GM23338 (cell line): ENCODE results near the gene ASPSCR1.
A peak's percentile ranks its signal among the peaks of the same experiment; 100 is the strongest.

Experiments used
- CREB1 ChIP-seq: fragments of 250-450 bp; sonication (Bioruptor Pico); IDR thresholded peaks from 2 replicates; pipeline ENCODE4 v1.5.0; 2020; ENCODE audit warnings: low read depth, mild to moderate bottlenecking, moderate library complexity
- CTCF ChIP-seq, 2 experiments: fragments of 200-600 bp in 1 of 2; sonication (generic) in 1 of 2; conservative IDR thresholded peaks; 2 replicates each; pipeline versions ENCODE4 v1.5.1 to v1.6.1; 2016 to 2017; ENCODE audit warnings: antibody characterized with exemption in 2 of 2, low read depth in 2 of 2, mild to moderate bottlenecking in 2 of 2, moderate library complexity in 1 of 2
- ETS1 ChIP-seq: IDR thresholded peaks from 2 replicates; pipeline ENCODE4 v1.6.1; 2016; ENCODE audit warnings: antibody characterized with exemption
- EZH2 ChIP-seq: fragments of 200-600 bp; sonication (generic); IDR thresholded peaks from one replicate; pipeline ENCODE4 v1.8.0; 2017; ENCODE audit warnings: antibody characterized with exemption, mild to moderate bottlenecking, low read depth; ENCODE audit not compliant: unreplicated experiment
- EZH2phosphoT487 ChIP-seq: fragments of 200-600 bp; sonication (generic); IDR thresholded peaks from one replicate; pipeline ENCODE4 v1.8.1; 2018; ENCODE audit warnings: antibody characterized with exemption; ENCODE audit not compliant: unreplicated experiment
- JUNB ChIP-seq: IDR thresholded peaks from one replicate; pipeline ENCODE4 v1.6.1; 2016; ENCODE audit warnings: antibody characterized with exemption; ENCODE audit not compliant: unreplicated experiment
- POLR2AphosphoS5 ChIP-seq: IDR thresholded peaks from 2 replicates; pipeline ENCODE4 v1.6.1; 2016; ENCODE audit warnings: antibody characterized with exemption, low read depth
- REST ChIP-seq: IDR thresholded peaks from one replicate; pipeline ENCODE4 v1.6.1; 2018; ENCODE audit warnings: antibody characterized with exemption; ENCODE audit not compliant: unreplicated experiment
- STAT1 ChIP-seq: IDR thresholded peaks from one replicate; pipeline ENCODE4 v1.6.1; 2016; ENCODE audit warnings: antibody characterized with exemption; ENCODE audit not compliant: unreplicated experiment
- ZNF114 ChIP-seq: fragments of 250-450 bp; sonication (Bioruptor Pico); IDR thresholded peaks from 2 replicates; pipeline ENCODE4 v1.5.0; 2020; ENCODE audit warnings: mild to moderate bottlenecking, moderate library complexity
- ZNF331 ChIP-seq: fragments of 250-450 bp; sonication (Bioruptor Pico); IDR thresholded peaks from 2 replicates; pipeline ENCODE4 v1.5.0; 2020; ENCODE audit warnings: low read depth, mild to moderate bottlenecking, moderate library complexity

DNA sequence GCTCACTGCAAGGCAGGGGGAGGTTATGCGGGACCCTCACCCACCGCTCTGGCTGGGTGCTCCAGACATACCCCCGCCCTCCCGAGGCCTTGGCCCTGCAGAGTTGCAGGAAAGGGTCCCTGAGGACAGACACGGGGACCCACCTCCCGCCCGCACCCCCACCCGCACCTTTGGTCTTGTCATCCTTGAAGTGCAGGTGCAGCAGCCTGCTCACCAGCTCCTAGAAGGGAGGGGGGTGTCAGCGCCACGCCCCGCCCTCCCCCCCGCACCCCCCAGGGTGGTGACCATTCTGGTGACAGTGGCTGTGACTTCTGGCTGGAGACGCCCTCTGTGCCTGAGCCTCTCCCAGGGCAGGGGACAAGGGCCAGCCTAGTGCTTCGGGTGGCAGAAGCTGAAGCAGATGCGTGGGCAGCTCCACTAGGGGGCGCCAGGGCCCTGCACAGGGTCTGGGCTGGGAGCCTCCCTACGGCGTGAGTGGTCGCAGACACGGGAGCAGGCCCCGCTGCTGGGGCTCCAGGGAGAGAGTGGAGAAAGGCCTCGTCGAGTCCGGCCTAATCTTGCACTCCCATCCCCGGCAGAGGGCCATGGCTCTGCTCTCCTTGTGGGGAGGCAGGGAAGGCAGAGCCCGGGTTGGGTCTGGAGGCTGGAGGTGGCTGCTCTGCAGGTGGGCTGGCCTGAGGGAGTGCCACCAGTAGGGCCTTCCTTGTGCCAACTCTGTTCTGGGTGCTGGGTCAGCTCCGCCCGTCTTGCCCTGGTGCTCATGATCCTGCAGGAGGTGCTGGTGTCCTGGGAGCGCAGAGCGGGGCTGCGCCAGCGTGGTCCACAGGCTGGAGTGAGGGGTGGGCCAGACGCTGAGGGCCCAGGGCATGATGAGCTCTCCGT, 42.5 kb downstream of the ASPSCR1 start:
- peak; percentile 77 to 95 for TF ChIP-seq CTCF (conservative IDR thresholded peaks at IDR 0.05; ENCODE audit: low read depth in 2 of 2)
- TF ChIP-seq EZH2phosphoT487 = no peak
- TF ChIP-seq EZH2 = no peak
- no peak for TF ChIP-seq ETS1
- no peak for TF ChIP-seq CREB1 (CRISPR knock-in tag)
- peak; percentile 49; the same call in 1 of the 2 replicates for TF ChIP-seq POLR2AphosphoS5
- no peak for TF ChIP-seq ZNF114 (CRISPR knock-in tag)
- no peak for TF ChIP-seq ZNF331 (CRISPR knock-in tag)
- TF ChIP-seq STAT1 = no peak
- no peak for TF ChIP-seq REST
- TF ChIP-seq JUNB = no peak
